Mononuclear cell (primary cell): ENCODE measurements around the gene KRT39. TPM values are rescaled to one million over a fixed set of nuclear protein-coding genes. Genes with fewer than 3 reads are reported as not detected.
"Not testable (repeated sequence)": the region's sequence is repeated elsewhere in the genome, so short reads cannot be mapped to it uniquely, and the experiment has no call there.

Source experiments
- H3K27me3 ChIP-seq: 2 replicates; pipeline ENCODE4 v1.6.0; 2011; ENCODE audit warnings: low read length, control low read depth; ENCODE audit not compliant: insufficient read depth
- H3K4me1 ChIP-seq: 2 replicates; pipeline ENCODE4 v1.5.1; 2011; ENCODE audit warnings: mild to moderate bottlenecking, low read length, control low read depth; ENCODE audit not compliant: insufficient read depth
- H3K4me3 ChIP-seq: 2 replicates; pipeline ENCODE4 v1.5.1; 2011; ENCODE audit warnings: mild to moderate bottlenecking, low read length, moderate library complexity
- H3K9me3 ChIP-seq: 2 replicates; pipeline ENCODE4 v1.5.1; 2011; ENCODE audit warnings: low read depth, mild to moderate bottlenecking, control low read depth, low read length
- total RNA-seq: library from RNA; depleted of rRNA; stranded (reverse); fragments of >200 nt; gene quantifications from one replicate; pipeline ENCODE4 v1.2.3, GENCODE V29; 2012

Gene KRT39
- total RNA-seq, 1 donor = not detected

DNA sequence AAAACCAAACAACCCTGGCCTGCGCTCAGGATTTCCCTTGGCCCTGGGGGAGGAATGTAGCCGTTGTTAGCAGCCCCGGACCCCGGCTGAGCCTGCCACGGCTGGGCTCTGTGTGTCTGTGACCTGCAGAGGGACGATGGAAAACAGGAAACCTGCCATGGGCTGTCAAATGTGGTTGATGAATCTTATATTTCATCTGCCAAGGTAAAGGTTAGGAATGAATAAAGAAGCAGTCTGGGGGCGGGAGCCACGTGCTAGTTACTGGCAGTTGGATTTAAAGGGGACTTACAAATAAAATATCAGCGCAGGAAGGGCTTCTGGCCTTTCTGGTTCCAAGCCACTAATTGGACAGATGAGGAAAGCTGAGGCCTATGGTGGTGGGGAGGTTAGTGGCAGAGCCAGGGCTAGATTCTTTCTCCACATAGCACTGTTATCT, 29.3 kb downstream of the KRT39 start, which contains the start of gene KRT23:
KRT23 (minus strand) TSS at position 263 of the 436 bp plus-strand sequence. CDS start 1,043 bp downstream, outside the sequence.
- peaks cover 8% of the 10 kb centered on the region for H3K4me1 ChIP-seq
- H3K9me3 ChIP-seq = no peaks in the 10 kb centered on the region
- H3K27me3 ChIP-seq = no peaks in the 10 kb centered on the region
- peak within 1 kb of the TSS; percentile 25 for H3K4me3 ChIP-seq

DNA sequence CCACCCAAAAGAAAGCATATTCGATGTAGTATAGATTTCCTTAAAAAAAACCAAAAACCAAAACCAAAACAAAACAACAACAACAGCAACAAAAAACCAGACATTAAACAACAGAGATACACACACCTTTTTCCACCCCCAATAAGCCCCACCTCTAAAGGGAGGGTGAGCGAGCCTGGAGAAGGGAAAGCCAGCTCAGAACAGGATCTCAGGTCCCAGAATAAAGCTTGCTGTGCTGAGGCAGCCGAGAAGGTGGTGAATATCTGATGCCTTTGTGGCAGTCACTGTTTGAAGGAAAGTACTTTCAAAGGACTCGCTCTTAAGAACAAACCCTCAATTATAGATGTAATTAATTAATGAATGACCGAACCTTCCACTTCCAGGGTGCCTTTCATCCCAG, 29.8 kb downstream of the KRT39 start:
- Histone ChIP-seq H3K9me3 (no peaks in the 10 kb centered on the region), H3K4me3 (no peak overlapping the region), H3K27me3 (peaks cover 4% of the 10 kb centered on the region), H3K4me1 (peaks cover 8% of the 10 kb centered on the region)

DNA sequence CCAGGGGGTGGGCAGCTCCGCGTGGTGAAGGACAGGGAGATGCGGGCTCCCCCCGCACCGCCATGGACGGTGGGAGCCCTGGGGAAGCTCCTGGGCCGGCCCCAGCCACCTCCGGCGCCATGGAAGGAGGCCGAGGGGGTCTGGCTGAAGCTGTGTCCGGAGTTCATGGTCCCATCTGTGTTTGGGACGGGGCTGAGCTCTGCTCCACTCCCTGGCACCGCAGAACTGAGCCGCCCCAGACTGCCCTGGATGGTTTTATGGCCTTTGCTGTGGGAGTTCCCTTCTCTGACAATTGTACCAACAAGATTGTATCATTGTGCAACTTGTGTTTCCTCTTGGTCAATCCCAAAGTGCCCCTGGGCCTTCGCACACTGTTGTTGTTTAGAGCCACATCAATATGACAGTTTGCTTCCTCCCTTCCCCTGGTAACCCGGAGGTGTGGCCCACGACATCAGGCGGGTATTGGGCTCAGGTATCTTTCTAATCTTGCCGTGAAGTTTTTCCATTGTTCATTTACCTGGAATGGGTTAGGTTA, 30.2 kb downstream of the KRT39 start:
- H3K27me3 ChIP-seq = peaks cover 5% of the 10 kb centered on the region
- H3K4me3 ChIP-seq = peak overlapping the region; percentile 25
- no peaks in the 10 kb centered on the region for H3K9me3 ChIP-seq
- peaks cover 8% of the 10 kb centered on the region for H3K4me1 ChIP-seq

DNA sequence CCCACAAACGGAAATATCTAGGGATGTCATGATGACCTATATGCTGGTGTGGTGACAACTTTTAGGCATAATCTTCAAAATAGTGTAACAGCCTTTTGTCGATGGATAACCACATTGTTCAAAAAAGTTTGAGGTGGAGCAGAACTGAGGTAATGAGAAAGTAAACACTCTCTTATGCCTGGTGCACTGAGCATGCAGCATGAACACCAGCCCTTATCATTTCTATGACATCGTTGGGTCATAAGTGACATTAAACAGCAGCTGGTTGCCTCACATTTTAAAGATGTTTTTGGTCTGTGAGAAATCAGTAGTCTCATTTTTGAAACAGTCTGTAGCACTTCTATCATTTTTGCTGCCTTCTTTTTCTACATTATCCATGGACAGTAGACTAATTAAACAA, 31.1 kb downstream of the KRT39 start:
- H3K27me3 ChIP-seq = peaks cover 5% of the 10 kb centered on the region
- peaks cover 8% of the 10 kb centered on the region for H3K4me1 ChIP-seq
- peak overlapping the region; percentile 25 for H3K4me3 ChIP-seq
- H3K9me3 ChIP-seq = no peaks in the 10 kb centered on the region

DNA sequence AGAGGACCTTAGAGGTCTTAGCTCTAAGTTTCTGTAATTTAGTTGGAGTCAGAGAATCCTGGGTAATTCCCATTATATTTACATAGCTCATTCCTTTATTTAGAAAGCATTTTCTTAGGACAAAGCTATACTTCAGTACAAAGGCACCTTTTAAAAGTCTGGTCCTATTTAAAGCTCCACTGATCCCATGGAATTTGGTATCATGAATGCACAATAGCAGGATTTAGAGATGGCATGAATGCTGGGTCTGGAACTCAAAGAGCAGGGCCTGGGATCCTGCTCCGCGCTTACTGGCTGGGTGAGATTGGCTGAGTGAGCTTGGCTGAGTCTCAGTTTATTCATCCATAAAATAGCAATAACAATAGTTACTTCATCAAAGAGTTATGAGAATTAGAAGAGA, 34.1 kb downstream of the KRT39 start:
- no peak overlapping the region for H3K4me3 ChIP-seq
- H3K4me1 ChIP-seq = peaks cover 8% of the 10 kb centered on the region
- no peaks in the 10 kb centered on the region for H3K9me3 ChIP-seq
- H3K27me3 ChIP-seq = peaks cover 5% of the 10 kb centered on the region

DNA sequence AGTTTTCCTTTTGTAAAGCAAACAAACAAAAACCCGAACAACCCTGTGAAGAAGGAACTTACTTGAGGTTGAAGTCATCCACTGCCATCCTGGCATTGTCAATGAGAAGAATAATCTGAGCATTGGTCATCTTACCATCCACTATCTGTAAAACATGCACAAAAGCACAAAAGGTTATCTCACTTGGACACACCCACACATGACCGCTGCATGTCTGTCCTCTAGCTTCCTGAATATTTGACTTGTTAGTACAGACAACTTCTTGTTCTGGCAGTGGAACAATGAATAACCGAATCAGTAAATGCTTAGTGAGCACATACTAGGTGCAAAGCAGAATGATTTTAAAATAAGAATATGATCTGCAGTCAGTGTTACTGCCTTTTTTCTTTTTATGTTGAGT, 35.4 kb downstream of the KRT39 start:
- no peaks in the 10 kb centered on the region for H3K9me3 ChIP-seq
- H3K4me3 ChIP-seq = no peak overlapping the region
- peaks cover 3% of the 10 kb centered on the region for H3K4me1 ChIP-seq
- H3K27me3 ChIP-seq = peaks cover 5% of the 10 kb centered on the region

DNA sequence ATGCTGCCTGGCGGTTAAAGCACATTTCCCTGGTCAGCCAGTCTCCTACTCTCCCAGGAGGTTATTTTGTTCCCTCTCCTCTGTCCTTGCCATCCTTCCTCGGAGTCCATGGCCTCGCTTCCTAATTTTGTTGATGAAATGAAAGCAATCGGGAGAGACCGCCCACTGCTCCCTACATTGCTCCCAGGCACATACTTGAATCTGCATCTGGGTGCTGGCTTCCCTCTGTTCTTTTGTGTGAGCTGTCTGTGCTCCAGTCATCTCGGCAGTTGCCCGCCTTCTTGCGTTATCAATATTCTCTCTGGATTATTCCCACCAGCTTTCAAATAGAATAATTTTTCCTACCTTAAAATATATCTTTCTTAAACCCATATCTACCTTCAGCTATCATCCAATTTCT, 40.4 kb downstream of the KRT39 start:
- Histone ChIP-seq H3K4me3 (no peak overlapping the region), H3K27me3 (peaks cover 3% of the 10 kb centered on the region), H3K9me3 (no peaks in the 10 kb centered on the region), H3K4me1 (peaks cover 12% of the 10 kb centered on the region)

DNA sequence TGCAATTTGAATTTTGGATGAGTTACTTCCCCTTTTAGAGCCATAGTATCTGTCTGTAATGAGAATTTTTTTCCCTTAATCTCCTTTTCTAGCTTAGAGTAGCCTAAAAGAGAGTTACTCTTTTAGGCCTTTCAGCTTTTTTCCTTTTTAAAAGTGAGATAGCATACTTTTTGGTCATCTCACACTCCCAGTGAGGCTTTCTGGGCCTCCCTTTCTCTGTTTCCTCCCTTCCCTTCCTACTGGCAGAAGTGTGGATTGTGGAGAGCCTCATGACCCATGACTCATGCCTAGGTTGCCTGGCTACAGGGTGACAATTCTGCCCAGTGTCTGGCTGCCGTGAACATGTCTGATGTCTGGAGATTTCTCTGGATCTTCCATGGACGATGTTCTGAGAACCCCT, 44.5 kb downstream of the KRT39 start:
- no peaks in the 10 kb centered on the region for H3K9me3 ChIP-seq
- peaks cover 12% of the 10 kb centered on the region for H3K4me1 ChIP-seq
- H3K27me3 ChIP-seq = peaks cover 3% of the 10 kb centered on the region
- no peak overlapping the region for H3K4me3 ChIP-seq

DNA sequence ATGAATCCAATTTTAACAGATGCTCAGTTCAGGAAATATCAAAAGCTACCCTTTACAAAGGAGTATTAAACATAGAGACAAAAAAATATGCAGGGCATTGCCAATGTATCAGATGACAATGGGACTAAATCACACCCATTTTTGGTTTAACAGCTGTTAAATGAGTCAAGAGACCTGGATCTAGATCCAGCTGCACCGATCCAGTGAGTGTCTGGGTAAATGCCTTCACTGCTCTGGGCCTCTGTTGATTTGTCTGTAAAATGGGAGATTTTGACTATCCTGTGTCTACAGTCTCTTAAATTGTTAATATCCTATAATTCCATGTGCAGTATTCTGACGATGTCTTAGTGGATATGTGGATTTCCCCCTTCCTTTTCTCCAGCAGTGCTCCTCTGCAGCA, 45.7 kb downstream of the KRT39 start:
- H3K9me3 ChIP-seq = no peaks in the 10 kb centered on the region
- H3K27me3 ChIP-seq = peaks cover 3% of the 10 kb centered on the region
- peaks cover 18% of the 10 kb centered on the region for H3K4me1 ChIP-seq
- no peak overlapping the region for H3K4me3 ChIP-seq

DNA sequence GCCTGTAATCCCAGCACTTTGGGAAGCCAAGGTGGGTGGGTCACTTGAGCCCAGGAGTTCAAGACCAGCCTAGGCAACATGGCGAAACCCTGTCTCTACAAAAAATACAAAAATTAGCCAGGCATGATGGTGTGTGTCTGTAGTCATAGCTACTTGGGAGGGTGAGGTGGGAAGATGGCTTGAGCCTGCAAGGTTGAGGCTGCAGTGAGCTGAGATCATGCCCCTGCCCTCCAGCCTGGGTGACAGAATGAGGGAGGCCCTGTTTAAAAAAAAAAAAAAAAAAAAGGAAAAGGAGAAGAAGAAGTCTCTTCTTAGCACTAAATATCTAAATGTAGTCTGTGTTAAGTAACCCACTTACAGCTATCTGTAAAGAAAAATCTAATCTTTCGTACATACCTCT, 49.6 kb downstream of the KRT39 start:
- not testable (repeated sequence) for H3K4me3 ChIP-seq, H3K27me3 ChIP-seq, H3K9me3 ChIP-seq
- peaks cover 46% of the 10 kb centered on the region for H3K4me1 ChIP-seq

DNA sequence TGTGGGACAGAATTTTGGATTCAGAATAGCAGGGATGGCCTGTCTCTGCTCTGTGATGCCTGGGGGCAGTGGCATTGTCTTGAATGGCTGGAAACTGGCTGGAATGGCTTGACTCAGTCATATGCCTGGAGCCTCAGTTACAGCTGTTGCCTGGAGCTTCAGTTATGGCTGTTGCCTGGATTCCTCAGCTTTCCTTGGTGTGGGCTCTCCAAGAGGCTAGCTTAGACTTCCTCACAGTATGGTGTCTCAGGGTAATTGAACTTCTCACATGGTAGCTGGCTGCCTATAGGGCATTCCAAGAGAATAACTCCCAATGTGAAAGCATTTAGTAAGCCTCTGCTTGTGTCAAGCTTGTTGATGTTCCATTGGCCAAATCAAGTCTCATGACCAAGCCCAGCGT, 50.4 kb downstream of the KRT39 start:
- Histone ChIP-seq H3K4me3 (no peak overlapping the region), H3K4me1 (peaks cover 50% of the 10 kb centered on the region)

DNA sequence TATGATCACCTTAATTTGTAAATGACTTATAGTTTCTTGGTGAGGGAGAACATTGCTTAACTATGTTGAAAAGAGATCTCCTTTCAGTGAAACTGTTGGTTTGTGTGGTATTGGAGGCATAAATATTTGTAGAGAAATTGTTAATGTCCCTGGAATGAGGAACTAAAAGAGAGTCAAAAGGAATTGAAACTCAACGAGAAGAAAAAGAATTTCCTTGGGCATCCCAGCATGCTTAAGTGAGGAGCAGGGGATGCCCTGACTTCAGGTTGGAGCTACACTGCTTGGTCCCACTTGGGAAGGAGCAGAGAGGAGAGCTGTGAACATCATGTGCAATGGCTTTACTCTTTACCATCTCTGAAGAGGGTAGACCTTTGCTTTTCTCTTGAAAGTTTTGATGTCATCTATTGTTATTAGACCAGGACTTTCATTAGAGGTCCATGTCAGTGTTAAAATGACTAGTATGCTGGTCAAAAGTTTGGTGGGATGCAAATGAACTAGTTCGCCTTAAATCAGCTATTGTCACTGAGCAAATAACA, 51.0 kb downstream of the KRT39 start:
- Histone ChIP-seq H3K9me3 (no peaks in the 10 kb centered on the region), H3K4me3 (no peak overlapping the region), H3K27me3 (no peaks in the 10 kb centered on the region), H3K4me1 (peaks cover 50% of the 10 kb centered on the region)

More for the DNA sequence above, 50.4 kb downstream of the KRT39 start:
- Histone ChIP-seq H3K27me3 (no peaks in the 10 kb centered on the region), H3K9me3 (no peaks in the 10 kb centered on the region)

DNA sequence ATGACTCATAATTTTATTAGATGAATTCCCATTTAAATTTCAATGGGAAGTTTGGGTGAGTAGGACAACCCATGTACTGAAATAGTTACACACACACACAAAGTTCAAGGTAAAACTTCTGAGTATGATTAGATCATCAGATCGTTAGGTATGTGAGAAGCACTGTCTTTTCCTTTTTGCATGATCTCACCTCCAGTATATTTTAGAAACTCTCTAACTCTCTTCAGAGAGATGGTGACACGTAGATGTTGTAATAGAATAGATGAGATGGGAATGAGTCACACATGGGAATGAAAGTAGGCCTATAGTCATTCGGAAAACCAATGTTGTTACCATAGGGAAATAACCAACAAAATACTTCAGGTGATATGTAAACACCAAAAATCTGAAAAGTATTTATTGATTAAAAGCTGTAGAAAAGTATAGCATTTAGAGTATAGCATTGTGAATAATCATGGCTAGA, 51.5 kb downstream of the KRT39 start:
- H3K4me1 ChIP-seq = peaks cover 50% of the 10 kb centered on the region
- no peaks in the 10 kb centered on the region for H3K9me3 ChIP-seq
- H3K4me3 ChIP-seq = no peak overlapping the region
- H3K27me3 ChIP-seq = no peaks in the 10 kb centered on the region

DNA sequence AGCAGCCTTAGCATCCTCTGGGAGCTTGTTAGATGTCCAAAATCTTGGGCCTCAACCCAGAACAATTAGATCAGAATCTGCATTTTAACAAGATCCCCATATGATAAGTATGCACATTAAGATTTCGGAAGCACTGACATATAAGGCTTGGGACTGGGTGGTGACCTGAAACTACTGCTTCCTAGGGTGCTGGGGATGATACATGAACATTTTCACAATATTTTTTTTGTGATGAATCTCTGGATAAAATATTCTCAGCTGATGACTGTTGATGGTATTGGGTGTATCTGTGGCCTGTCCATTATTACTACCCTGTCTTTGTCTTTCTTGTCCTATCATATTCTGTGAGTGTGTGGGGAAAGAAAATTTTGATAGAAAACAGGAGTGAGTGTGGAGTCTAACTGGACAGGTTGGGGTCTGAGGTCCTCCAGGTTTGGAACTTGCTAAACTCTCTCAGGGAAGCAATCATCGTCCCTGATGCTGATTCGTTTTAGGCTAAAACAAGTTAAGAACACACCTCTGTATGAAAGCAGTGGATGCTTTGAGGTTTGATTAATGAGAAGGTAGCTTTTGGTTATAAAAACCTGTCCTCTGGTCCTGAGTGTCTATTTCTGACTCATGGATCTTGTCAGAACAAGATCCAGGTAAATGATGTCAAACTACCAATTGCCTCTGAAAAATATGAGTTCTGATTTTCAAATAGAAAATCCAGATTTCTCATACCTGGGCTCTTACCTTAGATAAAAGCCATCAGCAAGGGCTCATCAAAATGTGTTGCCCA, 52.5 kb downstream of the KRT39 start:
- Histone ChIP-seq H3K4me3 (no peak overlapping the region), H3K27me3 (peaks cover 2% of the 10 kb centered on the region), H3K4me1 (peaks cover 58% of the 10 kb centered on the region), H3K9me3 (no peaks in the 10 kb centered on the region)

DNA sequence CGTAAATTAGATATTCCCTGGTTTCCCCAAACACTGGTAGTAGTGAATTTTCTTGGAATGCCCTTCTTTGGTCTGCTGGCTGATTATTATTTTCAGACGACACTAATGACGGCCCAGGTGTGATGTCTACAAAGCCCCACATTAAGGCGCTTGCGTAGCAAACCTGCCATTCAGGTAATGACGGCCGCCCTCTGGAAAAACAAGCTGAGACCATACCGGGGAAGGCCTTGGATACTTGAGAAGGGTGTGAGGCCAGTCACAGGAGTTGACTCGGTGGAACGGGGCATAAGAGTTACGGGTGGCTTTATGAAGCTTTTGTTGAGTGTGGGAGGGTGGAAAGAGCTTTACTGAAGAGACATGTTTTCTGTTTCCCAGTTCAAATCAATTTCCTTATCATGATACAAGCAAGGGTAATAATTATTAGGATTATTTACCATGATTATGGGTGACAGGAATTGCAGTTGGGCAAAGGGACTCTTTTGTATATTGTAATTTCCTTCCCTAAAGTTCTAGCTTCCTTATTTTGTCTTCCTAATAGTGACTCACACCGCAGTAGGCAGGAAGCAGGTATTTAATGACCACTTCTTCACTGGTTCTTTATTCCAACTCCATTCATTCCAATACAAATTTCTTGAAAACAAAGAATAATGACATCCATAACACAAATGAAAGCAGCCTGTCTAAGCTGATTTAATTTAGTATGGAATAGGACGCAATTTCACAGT, 54.1 kb downstream of the KRT39 start:
- Histone ChIP-seq H3K9me3 (no peaks in the 10 kb centered on the region), H3K4me1 (peaks cover 58% of the 10 kb centered on the region), H3K4me3 (no peak overlapping the region), H3K27me3 (peaks cover 14% of the 10 kb centered on the region)
